Loucy (cell line): ENCODE data around the gene STX8.

Experiments
- EZH2phosphoT487 ChIP-seq: fragments of 200-600 bp; IDR thresholded peaks from 2 replicates; pipeline ENCODE4 v1.6.1; 2018; ENCODE audit warnings: antibody characterized with exemption, mild to moderate bottlenecking, moderate library complexity, borderline replicate concordance
- TF ChIP-seq, protein P1 (sequence below): fragments of 200-600 bp; sonication (generic); conservative IDR thresholded peaks from 2 replicates; pipeline ENCODE4 v1.5.1; 2014; ENCODE audit warnings: mild to moderate bottlenecking, antibody characterized with exemption, low read length

DNA sequence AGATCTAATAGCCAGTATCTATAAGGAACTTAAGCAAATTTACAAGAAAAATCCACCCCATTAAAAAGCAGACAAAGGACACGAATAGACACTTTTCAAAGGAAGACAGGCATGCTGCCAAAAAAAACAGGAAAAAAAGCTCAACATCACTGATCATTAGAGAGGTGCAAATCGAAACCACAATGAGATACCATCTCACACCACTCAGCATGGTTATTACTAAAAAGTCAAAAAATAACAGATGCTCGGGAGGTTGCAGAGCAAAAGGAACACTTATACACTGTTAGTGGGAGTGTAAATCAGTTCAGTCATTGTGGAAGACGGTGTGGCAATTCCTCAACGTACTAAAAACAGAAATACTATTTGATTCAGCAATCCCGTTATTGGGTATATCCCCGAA, 9.6 kb downstream of the STX8 start:
- TF ChIP-seq, protein P1, sequence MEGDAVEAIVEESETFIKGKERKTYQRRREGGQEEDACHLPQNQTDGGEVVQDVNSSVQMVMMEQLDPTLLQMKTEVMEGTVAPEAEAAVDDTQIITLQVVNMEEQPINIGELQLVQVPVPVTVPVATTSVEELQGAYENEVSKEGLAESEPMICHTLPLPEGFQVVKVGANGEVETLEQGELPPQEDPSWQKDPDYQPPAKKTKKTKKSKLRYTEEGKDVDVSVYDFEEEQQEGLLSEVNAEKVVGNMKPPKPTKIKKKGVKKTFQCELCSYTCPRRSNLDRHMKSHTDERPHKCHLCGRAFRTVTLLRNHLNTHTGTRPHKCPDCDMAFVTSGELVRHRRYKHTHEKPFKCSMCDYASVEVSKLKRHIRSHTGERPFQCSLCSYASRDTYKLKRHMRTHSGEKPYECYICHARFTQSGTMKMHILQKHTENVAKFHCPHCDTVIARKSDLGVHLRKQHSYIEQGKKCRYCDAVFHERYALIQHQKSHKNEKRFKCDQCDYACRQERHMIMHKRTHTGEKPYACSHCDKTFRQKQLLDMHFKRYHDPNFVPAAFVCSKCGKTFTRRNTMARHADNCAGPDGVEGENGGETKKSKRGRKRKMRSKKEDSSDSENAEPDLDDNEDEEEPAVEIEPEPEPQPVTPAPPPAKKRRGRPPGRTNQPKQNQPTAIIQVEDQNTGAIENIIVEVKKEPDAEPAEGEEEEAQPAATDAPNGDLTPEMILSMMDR = no peak
- TF ChIP-seq EZH2phosphoT487 = no peak
